OCI-LY3 (cell line): Measurements from ENCODE around the gene SPON1.
"Not testable (repeated sequence)": the region's sequence is repeated elsewhere in the genome, so short reads cannot be mapped to it uniquely, and the experiment has no call there.

Experiments used
- H2AFZ ChIP-seq: fragments of 200-600, 300-600 bp; shearing (Covaris generic); 2 replicates; pipeline ENCODE4 v1.6.0; 2014; ENCODE audit warnings: antibody characterized with exemption, low read depth, low read length
- H3K27ac ChIP-seq: fragments of 200-600, 300-600 bp; sonication (generic); 2 replicates; pipeline ENCODE4 v1.5.1; 2014; ENCODE audit warnings: mild to moderate bottlenecking, low read length, moderate library complexity, mixed read lengths
- H3K27me3 ChIP-seq: fragments of 200-600, 300-600 bp; sonication (generic); 2 replicates; pipeline ENCODE4 v1.6.1; 2014; ENCODE audit warnings: low read depth, low read length, mixed read lengths
- H3K36me3 ChIP-seq: fragments of 200-600, 300-600 bp; sonication (generic); replicated peaks from 2 replicates; pipeline ENCODE3; 2014; ENCODE audit warnings: low read depth, low read length, mixed read lengths
- H3K4me1 ChIP-seq: fragments of 300-600, 200-600 bp; sonication (generic); 2 replicates; pipeline ENCODE4 v1.6.1; 2014; ENCODE audit warnings: low read length, mixed read lengths
- H3K4me2 ChIP-seq: fragments of 200-600, 300-600 bp; sonication (generic); 2 replicates; pipeline ENCODE4 v1.6.1; 2014; ENCODE audit warnings: low read length, mixed read lengths
- H3K4me3 ChIP-seq: fragments of 300-600, 200-600 bp; sonication (generic); 2 replicates; pipeline ENCODE4 v1.5.1; 2014; ENCODE audit warnings: antibody characterized with exemption, mild to moderate bottlenecking, low read length, moderate library complexity
- H3K79me2 ChIP-seq: fragments of 300-600, 200-600 bp; shearing (Covaris generic); 2 replicates; pipeline ENCODE4 v1.6.1; 2014; ENCODE audit warnings: mild to moderate bottlenecking, low read length, mixed read lengths
- H3K9ac ChIP-seq: fragments of 300-600, 200-600 bp; shearing (Covaris generic); 2 replicates; pipeline ENCODE4 v1.6.0; 2014; ENCODE audit warnings: mild to moderate bottlenecking, low read length, moderate library complexity
- H3K9me3 ChIP-seq: fragments of 200-600, 300-600 bp; shearing (Covaris generic); 2 replicates; pipeline ENCODE4 v1.6.1; 2014; ENCODE audit warnings: low read length, mixed read lengths; ENCODE audit not compliant: insufficient read depth
- H4K20me1 ChIP-seq: fragments of 200-600, 300-600 bp; sonication (generic); 2 replicates; pipeline ENCODE4 v1.6.1; 2016; ENCODE audit warnings: low read length, mixed read lengths; ENCODE audit not compliant: insufficient read depth
- CTCF ChIP-seq: fragments of 200-600, 300-600 bp; sonication (generic); IDR thresholded peaks from 2 replicates; pipeline ENCODE4 v1.5.1; 2014; ENCODE audit warnings: antibody characterized with exemption, low read length, low read depth
- EZH2phosphoT487 ChIP-seq: fragments of 200-600 bp; shearing (Covaris generic); IDR thresholded peaks from 2 replicates; pipeline ENCODE4 v1.6.1; 2018; ENCODE audit warnings: antibody characterized with exemption, mixed run types, low read depth

The SPON1 gene

GRCh38 chr11:14269692-14270573 lies 307.4 kb downstream of the SPON1 start:
- peaks cover 16% of the 10 kb centered on the region for H3K36me3 ChIP-seq

GRCh38 chr11:14270690-14271542 lies 308.4 kb downstream of the SPON1 start:
- Histone ChIP-seq H2AFZ (no peak overlapping the region), H4K20me1 (no peaks in the 10 kb centered on the region), H3K27me3 (no peaks in the 10 kb centered on the region), H3K4me1 (peaks cover 5% of the 10 kb centered on the region; the same call in 1 of the 2 replicates), H3K36me3 (peaks cover 7% of the 10 kb centered on the region), H3K79me2 (no peaks in the 10 kb centered on the region), H3K27ac (no peak overlapping the region), H3K9ac (no peak overlapping the region), H3K4me3 (no peak overlapping the region), H3K9me3 (no peaks in the 10 kb centered on the region), H3K4me2 (no peak overlapping the region)
- TF ChIP-seq CTCF (no peak), EZH2phosphoT487 (no peak)

More at GRCh38 chr11:14269692-14270573, 307.4 kb downstream of the SPON1 start:
- TF ChIP-seq CTCF (no peak), EZH2phosphoT487 (no peak)
- Histone ChIP-seq H3K9me3 (no peaks in the 10 kb centered on the region), H3K79me2 (no peaks in the 10 kb centered on the region), H2AFZ (no peak overlapping the region), H3K4me1 (peaks cover 5% of the 10 kb centered on the region; the same call in 1 of the 2 replicates), H4K20me1 (no peaks in the 10 kb centered on the region), H3K4me2 (no peak overlapping the region), H3K4me3 (no peak overlapping the region), H3K9ac (no peak overlapping the region), H3K27me3 (no peaks in the 10 kb centered on the region), H3K27ac (no peak overlapping the region)

- no peak overlapping the region for H3K4me3 ChIP-seq
- H3K4me1 ChIP-seq, result peaks cover 22% of the 10 kb centered on the region
- no peak overlapping the region for H3K4me2 ChIP-seq
- no peak overlapping the region for H3K9ac ChIP-seq
- H3K27ac ChIP-seq, result no peak overlapping the region
- peaks cover 12% of the 10 kb centered on the region for H3K36me3 ChIP-seq
- no peaks in the 10 kb centered on the region for H3K27me3 ChIP-seq
- no peaks in the 10 kb centered on the region for H3K79me2 ChIP-seq
- H2AFZ ChIP-seq, result no peak overlapping the region
- TF ChIP-seq EZH2phosphoT487, result no peak
- TF ChIP-seq CTCF, result no peak
- no peaks in the 10 kb centered on the region for H4K20me1 ChIP-seq
- H3K9me3 ChIP-seq, result no peaks in the 10 kb centered on the region
These were observed 311.4 kb downstream of the SPON1 start for GRCh38 chr11:14273895-14274294.

GRCh38 chr11:14275076-14275475 lies 312.6 kb downstream of the SPON1 start:
- Histone ChIP-seq H3K9ac (no peak overlapping the region), H3K36me3 (peaks cover 12% of the 10 kb centered on the region), H3K27me3 (no peaks in the 10 kb centered on the region), H4K20me1 (no peaks in the 10 kb centered on the region), H2AFZ (no peak overlapping the region), H3K4me3 (no peak overlapping the region), H3K9me3 (no peaks in the 10 kb centered on the region), H3K4me1 (peaks cover 22% of the 10 kb centered on the region), H3K4me2 (no peak overlapping the region), H3K27ac (no peak overlapping the region), H3K79me2 (no peaks in the 10 kb centered on the region)
- TF ChIP-seq EZH2phosphoT487, result no peak
- no peak for TF ChIP-seq CTCF

GRCh38 chr11:14278869-14279268 lies 316.3 kb downstream of the SPON1 start:
- not testable (repeated sequence) for H3K4me3 ChIP-seq, H2AFZ ChIP-seq, H3K36me3 ChIP-seq, H4K20me1 ChIP-seq, H3K27ac ChIP-seq, H3K4me2 ChIP-seq, H3K9me3 ChIP-seq, H3K79me2 ChIP-seq, H3K27me3 ChIP-seq, H3K9ac ChIP-seq
- H3K4me1 ChIP-seq, result peaks cover 17% of the 10 kb centered on the region
